NCI-H2171 (cell line): ENCODE measurements around the gene PER2.
A peak's percentile ranks its signal among the peaks of the same experiment; 100 is the strongest.

ENCODE experiments used
- DNase-seq: peaks from one replicate; lab custom pipeline; 2025; lab: John Stamatoyannopoulos, UW

PER2 gene

DNA sequence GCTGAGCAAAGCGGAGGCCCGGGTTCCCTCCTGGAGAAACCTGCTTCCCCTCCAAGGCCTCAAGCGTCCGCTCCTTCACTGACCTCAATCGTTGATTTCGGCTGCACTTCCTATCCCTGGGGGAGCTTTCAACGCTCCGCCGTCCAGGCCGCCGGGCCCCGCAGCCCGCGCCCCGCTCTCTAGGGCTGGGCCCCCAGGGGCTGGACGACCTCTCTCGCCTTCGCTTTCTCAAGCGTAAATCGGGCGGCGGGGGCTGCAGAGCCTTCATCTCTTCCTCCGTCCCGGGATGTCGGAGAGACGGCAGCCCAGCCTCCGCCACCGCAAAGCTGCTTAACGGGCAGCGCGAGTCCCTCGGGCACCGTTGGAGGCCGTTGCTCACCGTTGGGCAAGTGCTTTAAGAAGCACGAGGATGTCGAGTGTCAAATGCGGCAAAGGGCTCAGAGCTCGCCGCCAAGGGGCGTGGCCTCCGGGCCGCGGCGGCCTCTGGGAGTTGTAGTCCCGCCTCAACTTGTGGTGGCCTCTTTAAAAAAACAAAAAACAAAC lies 57.1 kb downstream of the PER2 start:
- DNase-seq: no peak

DNA sequence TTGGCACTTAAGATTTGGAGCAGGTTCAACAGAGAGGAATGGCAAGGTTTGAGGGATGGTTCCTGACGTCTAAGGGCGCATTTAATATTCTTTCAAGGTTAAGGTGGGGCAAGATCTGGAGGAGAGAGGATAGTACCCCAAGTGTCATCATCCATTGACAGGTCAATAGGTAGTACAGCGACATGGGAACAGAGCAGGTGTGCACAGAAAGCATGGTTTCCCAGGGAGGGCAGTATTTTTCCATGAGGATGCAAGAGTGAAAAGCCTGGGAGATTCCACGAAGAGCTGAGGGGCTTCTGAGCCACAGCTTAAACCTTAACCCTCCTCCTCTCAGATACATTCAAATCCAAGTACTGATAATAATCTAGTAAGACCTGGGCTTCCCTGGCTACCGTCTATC lies 57.7 kb downstream of the PER2 start:
- DNase-seq: no peak

DNA sequence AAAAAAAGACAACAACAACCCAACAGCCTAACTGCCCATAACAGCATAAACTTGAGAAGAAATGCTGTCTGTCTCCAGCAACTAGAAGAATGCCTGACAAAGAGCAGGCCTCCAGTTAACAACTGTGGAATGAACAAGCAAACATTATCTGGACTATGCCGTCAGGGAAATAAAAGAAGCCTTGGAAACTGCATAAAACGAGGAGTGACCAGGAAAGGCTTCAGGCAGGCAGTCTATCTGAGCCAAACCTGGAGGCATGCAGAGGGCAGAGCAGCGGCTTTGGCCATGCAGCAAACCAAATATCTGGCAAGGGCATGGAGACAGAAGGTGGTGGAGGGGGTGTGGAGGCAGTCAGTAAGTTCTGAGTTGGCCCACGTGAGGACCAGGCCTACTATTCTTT lies 59.7 kb downstream of the PER2 start:
- DNase-seq: no peak

DNA sequence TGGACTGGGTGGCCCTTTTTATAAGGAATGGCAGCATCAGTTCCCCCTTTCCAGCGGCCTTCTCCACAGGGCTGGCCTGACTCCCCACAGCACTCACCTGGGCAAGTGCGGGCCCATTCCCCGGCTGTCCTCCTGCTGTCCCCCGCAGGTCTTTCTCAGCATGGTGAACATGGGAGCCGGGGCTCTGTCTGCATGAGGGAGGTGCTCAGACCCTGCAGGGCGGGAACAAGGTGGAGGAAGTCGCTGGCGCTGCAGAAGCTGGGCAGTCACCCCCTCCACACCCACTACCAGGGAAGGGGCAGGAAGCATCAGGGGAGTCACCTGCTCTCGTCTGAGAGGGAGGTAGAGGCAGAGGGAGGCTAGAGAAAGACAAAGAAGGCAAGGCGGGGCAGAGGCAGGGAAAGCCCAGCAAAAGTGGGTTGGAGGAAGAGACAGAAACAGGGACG lies 60.8 kb downstream of the PER2 start:
- DNase-seq: no peak

DNA sequence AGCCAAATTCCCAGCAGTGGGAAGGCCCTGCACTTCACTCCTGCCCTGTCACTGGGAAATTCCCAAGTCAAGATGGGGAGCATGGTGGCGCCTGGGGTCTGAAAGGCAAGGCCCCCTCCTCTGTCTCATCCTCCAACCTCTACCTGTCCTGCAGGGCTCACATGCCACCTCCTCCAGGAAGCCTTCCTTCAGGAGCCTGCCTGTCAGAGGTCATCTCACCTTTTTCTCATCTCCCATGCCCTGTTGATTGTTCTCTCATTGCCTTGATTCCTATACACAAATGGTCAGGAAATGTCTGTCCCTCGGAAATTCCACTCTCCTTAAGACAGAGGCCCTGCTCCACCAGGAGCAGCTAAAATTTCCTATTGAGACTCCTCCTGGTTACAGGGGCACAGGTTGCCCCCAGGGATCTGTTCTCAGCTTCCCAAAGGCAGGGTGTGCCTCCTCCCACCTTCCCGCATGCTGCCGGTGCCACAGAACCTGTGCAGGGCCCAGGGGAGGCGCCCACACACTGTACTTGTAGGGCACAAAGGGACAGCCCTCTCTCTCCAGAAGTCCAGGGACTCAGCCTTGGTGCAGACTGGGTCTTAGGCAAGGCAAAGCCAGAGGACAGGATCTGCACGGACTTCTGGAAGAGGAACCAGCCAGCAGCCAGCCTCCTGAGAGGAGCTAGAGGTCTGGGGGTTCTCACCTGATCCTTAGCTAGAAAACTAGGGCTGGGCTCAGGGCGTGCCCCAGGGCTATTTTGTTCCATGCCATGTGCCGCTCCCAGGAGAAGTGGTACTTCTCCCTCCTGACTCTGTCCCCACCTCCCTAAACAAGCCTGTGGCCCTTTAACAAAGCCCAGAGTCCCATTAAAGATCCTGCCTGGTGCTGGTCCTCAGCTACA lies 61.5 kb downstream of the PER2 start:
- no peak for DNase-seq

DNA sequence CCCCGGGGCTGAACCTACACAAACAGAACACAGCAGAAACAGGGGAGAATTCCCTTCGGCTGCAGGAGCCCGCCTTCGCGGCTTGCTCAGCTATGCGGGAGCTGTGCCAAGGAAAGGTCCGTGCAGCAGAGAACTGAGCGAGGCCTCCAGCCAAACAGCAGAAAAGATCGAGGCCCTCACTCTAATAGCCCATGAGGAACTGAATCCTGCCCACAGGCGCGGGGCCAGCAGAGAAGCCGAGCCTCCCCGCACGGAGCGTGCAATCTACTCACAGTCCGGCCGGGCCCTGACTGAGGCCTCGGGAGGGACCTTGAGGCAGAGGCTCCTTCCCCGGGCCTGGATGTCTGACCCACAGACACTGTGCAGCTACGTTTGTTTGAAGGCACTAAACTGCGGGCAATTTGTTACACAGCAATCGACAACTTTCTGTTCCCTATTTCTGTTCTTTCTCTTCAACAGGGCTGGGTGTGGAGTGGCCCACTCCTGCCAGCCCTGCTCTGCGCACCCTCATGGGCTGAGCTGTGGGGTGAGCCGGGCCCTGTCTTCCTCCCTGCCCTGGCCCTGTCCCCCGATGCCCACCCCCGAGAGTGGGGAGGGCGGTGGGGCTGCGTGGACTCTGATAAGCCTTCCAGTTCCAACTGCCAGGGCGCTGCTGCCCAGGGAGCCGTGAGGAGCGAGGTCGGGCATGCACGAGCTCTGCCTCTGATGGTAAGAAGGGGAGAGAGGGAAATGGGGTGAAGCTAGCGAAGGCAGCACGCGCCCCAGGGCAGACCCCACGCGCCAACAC lies 62.3 kb downstream of the PER2 start:
- DNase-seq: no peak

DNA sequence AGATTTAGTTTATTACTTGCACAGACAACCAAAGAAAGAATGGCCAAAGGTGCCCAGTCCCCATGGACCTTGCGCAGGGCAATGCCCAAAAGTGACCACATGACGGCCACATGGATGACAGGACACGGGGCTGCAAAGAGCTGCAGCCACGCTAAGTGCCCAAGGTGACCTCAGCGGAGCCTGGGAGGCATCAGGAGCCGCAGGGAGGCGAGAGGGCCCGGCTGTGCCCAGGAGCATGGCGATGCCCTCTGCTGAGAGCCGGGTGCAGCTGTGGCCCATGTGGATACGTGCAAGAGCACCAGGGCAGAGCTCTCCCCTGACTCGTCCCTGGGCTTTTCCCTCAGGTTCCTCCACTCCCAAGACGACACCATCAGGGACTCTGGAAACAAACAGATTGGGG lies 63.3 kb downstream of the PER2 start:
- no peak for DNase-seq

DNA sequence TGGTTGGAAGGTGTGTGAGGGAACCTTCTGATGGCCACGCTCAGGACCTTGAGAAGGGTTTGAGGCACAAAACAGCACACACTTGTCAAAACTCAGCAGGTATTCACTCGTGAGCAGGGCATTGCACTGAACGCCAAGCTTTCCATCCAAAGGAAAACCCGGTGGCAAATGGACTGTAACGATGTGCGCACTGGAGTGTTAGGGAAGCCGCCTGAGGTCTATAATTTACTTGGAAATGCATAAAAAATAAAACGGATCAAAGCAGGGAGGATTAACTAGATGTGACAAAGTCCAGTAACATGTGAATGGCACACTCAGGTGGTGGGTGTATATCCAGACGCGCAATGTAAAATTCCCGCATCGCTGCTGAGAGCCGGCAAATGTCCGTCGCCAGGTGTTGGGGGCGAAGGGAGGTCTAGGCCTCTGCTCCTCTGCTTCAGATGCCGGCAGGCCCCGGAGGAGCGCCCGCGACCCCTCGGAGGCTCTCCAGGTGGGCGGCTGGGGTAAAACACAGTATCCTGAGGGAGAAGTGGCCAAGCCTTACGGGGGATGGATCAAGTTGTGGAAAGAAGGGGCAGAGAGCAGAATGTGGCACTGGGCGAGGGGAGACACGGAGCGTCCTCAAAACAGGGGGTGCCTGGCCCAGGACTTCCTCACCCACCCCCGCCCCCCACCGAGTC lies 63.9 kb downstream of the PER2 start:
- DNase-seq: no peak

DNA sequence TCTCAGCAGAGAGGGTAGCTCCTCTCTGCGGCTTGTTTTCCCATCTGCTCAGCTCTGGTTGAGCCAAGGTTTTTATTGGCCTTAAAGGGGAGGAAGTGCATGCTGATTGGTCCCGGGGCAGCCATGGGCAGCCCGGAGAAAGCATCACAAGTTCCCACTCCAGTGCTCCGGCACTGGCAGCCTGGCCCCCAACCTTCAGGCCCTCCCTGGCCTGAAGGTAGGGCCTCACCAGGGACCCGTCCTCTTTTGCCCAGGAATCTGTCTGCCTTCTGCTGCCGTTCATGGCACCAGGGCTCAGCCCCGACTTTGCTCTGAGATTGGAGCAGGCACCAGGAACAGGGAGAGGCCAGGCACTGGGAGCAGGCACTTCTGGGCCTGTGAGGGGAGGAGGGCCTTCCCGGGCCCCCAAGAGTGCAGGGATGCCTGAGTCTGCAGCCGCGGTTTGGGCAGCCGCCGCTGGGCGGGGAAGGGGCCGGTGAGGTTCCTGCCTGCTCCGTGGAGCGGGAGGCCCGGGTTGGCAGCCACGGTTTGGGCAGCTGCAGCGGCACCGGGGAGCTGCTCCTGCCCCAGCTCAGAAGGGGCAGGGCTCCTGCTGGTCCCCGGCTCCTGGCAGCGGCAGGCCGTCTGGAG lies 67.4 kb downstream of the PER2 start:
- no peak for DNase-seq

DNA sequence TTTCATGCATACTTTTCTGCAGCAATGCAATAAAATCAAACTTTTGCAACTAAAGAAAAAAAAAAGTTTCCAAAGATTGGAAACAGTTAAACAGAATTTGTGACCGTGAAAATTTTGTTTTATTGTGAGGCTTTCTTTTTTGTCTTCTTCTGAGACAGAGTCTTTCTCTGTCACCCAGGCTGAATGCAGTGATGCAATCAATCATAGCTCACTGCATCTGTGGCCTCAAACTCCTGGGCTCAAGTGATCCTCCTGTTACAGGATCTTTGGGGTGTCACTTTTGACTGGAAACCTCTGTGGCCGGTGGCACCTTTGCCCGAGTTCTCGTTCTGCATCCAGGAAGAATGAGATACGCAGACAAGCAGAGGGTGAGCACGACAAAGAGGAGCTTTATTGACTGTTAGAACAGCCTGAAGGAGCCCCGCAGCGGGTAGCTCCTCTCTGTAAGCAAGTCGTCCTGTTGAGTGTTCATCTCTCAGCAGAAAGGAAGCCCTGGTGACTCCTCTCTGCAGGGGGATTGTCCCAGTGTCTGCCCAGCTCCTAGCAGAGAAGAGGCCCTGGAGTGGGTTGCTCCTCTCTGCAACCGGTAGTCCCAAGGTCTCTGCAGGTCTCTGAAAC lies 68.0 kb downstream of the PER2 start:
- DNase-seq: no peak

DNA sequence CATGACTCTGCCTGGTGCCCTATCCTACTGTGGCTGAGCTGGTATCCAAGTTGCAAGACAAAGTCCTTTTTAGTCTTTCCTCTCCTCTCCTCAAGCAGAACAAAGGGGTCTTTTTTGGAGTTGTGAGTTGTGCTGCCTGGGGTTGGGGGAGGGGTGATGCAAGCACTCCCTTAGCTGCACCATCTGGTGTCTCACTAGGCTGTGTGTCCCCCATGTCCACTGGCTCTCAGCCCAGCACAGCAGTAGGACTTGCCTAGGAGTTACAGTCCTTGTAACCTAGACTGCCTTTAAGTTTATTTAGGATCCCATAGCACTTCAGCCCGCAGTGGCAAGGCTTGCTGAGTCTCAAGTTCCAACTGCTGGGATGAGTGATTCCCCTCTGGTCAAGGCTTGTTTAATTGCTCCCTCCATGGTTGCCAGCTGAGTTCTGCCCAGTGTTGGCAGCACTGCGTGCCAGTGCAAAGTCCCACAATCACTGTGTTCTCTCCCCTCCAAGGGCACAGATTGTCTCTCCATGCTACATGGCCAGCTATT lies 71.7 kb downstream of the PER2 start:
- no peak for DNase-seq

DNA sequence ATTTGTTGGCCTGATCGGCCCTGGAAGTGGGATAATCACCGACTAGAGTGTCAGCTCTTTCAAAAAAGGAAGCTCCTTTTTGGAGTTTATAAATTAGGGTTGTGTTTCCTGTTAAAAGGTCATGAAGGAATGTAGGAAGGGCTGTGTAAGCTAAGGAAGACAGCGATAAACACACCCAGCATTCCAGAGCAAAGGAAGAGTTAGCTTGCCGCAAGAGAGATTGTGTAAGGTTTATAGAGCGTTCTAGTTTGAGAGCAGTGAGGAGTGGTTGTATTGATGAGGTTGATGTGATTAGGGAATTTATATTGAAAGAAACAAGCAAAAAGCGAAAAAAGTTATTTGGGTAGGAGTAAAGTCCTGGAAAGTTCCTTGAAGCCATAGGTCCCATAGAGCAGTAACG lies 81.4 kb downstream of the PER2 start:
- no peak for DNase-seq

DNA sequence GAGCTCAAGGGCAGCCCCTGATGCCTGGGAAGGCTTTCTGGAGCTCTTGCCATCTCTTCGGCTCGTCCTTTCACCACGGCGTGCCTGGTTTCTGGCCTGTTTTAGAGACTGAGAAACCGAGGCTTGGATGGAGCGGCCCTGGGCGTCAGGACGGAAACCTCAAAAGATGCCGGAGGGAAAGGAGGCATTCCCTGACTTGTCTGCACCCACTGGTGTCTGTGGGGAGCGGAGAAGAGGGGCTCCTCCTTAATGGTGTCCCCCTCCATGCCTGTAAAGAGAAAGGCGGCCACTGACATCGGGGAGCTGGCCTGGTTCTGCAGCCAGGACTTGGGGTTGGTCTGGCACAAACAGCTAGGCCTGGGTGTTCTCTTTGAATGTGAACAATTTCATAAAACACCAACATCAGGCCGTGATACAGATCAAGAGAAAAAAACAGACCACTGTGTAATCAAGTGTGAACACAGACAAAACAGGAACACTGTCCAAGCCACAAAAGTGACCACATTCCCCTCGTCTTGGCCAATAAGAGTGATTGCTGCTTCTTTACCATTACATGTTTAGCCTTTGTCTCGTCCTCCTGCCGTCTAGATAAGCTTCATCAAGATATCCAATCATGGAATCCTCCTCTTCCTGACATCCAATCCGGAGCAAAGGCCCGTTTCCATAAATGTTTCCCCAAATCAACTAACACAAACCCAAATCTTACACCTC lies 84.3 kb downstream of the PER2 start:
- DNase-seq: no peak

DNA sequence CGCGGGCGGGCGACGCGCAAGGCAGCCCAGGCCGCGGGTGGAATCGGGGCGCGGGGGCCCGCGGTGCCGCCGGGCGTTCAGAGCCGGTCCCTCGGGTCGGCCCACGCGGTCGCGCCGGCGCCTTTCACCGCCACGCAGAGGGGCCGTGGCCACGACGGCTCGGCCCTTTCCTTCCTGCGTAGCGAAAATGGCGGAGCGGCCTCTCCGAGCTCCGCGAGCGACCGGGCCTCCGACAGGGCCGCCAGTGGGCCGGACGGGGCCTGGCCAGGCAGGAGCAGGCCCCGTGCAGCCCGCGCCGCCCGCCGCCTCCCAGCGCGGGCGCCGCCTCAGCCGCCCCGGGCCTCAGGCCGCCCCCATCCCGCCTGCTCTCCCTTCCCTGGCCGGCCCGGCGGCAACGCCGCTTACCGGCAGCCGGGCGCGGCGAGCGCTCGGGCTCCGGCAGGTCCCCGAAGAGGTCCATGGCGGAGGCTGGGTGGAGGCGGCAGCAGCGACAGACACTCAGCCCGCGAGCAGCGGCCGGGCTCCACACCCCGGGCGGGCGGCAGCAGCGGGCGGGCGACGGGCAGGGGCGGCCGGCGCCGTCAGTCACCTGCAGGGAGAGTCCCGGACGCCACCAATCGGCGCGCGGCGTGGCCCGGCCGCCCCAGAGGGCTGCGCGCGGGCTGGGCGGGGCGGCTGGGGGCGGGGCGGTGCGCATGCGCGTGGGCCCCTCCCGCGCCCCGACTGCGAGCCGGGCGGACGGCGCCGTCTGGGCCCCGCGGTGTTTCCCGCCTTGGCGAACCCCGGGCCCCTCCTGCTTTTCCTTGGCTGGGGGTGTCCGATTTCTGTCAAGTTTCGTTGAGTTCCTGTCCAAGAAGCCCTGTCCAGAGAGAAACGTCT lies 85.1 kb downstream of the PER2 start, which contains the start of gene ILKAP:
TSS of gene ILKAP (minus strand) at position 602 of the 879 bp plus-strand sequence. CDS start at position 460, 142 bp downstream.
- peak; percentile 75 for DNase-seq

DNA sequence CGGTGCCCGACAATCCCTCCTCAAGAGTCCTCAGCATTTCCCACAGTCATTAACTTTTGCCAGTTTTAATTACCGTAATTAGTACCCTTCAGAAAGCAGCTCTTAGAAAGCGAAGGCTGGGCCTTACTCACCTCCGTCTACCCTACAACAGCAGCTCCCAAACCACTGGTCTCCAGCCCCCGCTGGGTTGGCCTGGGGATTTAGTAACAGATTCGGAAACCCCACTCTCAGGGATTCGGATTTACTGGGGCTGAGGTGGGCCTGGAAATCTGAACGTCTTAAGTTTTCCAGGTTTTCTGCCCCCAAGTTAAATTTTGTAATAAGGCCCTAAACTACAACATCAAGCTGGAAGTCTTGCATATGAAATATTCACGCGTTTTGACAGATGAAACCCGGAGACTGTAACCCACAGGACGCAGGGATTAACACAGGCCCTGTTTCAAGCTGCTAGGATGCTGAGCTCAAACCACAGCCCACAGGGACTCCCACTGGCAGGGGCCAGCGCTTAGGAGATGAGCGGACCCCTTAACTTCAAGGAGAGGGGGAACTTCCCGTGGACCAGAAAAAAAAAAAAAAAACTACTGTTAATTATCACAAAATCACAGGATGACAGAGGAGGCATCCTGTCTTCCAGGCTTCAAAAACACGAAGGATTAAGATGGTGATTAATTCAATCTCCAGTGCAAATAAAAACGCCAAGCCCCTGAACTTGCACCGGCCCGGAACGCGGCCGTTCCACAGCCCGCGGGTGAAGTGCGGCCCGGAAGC lies 85.9 kb downstream of the PER2 start:
- no peak for DNase-seq
